HG03469 (cell line): ENCODE results near the gene GPLD1.

Experiments used
- ATAC-seq: cut with Tn5 transposase; IDR thresholded peaks from one replicate; pipeline ENCODE4 v1.9.1; 2021; ENCODE audit warnings: mild to moderate bottlenecking, moderate library complexity, moderate number of reproducible peaks; ENCODE audit not compliant: unreplicated experiment

GPLD1 gene

DNA sequence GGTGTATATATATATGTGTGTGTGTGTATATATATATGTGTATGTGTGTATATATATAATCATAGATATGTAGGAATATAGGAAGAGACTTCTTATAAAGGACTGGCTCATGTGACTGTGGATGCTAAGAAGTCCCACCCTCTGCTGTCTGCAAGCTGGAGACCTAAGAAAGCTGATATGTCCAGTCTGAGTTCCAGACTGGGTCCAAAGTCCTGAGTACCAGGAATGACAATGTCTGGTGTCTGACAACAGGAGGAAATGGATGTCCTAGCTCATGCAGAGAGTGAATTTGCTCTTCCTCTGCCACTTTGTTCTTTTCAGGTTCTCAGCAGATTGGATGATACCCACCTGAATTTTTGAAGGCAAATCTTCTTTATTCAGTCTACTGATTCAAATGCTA, 12.5 kb upstream of the GPLD1 start:
- ATAC-seq: no peak

DNA sequence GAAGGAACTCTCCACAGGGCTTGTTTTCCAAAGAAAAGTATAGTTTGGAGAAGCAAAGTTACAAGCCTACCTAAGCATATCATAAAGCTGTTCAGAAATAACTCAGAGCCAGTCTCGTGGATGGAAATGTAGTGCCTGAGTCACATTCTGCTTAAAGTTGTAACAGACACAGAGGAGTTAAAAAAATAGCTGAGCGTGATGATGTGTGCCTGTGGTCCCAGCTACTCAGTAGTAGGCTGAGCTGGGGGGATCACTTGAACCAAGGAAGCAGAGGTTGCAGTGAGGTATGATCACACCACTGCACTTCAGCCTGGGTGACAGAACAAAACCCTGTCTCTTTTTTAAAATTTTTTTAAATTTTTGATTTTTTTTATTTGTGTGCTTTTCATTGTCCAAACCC, 12.0 kb upstream of the GPLD1 start:
- no peak for ATAC-seq

DNA sequence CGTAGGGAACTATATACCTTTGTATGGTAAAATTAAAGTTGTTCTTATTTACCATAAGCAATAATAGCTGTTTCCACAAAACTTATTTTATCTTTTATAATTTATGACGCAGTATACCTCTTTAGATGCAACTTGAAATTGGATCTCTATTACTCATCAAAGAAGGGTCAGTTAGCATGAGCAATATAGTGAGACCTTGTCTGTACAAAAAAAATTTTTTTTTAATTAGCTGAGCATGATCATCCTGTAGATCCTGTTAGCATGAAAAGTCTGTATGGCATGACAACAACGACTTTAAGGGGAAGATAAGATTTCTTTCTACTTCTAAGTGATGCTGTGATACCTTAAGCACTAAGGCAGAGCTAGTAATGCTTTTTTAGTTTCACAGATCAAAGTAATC, 11.3 kb upstream of the GPLD1 start:
- no peak for ATAC-seq

DNA sequence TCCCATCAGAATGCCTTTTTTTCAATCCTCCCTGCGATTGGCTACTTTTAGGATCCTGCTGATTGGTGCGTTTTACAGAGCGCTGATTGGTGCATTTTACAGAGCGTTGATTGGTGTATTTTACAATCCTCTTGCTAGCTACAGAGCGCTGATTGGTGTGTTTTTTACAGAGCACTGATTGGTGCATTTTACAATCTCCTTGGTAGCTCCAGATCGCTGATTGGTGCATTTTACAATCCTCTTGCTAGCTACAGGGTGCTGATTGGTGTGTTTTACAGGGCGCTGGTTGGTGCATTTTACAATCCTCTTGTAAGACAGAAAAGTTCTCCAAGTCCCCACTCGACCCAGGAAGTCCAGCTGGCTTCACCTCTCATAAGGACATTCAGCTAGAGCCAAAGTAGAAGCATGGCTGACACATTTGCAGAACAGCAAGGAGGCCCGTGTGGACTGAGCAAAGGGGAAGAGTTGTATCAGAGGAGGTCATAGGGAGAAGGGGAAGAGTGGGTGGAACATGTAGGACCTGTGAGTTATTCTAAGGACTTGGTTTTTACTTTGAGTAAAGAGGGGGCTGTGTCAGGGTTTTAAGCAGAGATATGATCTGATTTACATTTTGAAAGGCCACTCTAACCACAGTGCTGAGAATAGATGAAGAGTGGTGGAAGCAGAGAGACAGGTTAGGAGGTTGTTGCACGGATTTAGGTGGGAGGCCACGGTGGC, 8.0 kb upstream of the GPLD1 start:
- ATAC-seq: peak; percentile 23

- ATAC-seq: peak; percentile 41
These were observed 5.7 kb upstream of the GPLD1 start, which contains the start of gene ALDH5A1 for GRCh38 chr6:24494821-24495795. Gene ALDH5A1 (plus strand): TSS chr6:24494969. CDS start chr6:24494997, 28 bp downstream.

GRCh38 chr6:24493945-24494820, 4.8 kb upstream of the GPLD1 start:
- no peak for ATAC-seq

DNA sequence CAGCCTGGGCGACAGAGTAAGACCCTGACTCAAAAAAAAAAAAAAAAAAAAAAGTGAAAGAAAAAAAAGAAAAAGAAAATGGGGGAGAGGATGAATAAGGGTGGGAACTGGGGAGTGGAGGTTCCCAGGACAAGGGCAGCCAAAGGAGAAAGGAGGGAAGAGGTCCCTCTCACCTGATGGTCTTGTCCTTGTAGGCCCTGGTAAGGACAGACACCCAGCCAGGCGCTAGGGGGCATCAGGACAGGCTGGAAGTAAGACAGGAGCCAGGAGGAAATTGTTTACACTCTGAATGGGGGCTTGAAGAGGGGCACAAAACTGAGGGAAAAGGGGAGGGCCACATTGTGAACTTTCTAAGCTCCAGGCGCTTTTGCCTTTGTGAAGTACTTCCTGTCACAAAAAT, 3.1 kb upstream of the GPLD1 start:
- no peak for ATAC-seq

DNA sequence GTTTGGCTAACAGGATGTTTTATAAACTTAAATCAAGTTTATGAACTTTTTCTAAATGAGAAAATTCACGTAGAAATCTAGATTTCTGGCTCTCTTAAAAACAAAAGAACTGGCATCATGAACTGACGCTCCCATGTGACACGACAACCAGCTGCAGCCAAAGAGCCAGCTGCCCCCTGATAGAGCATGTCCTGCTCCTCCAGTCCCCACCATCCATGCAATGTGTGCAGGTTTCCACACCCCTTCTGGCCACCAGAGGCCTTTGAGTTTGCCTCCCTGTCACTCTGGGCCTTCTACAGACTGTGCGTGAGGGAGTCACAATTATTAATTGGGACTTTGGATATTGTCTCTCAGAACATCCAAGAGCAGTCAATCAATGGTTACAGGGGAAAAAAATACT, 1.6 kb upstream of the GPLD1 start:
- ATAC-seq: no peak

DNA sequence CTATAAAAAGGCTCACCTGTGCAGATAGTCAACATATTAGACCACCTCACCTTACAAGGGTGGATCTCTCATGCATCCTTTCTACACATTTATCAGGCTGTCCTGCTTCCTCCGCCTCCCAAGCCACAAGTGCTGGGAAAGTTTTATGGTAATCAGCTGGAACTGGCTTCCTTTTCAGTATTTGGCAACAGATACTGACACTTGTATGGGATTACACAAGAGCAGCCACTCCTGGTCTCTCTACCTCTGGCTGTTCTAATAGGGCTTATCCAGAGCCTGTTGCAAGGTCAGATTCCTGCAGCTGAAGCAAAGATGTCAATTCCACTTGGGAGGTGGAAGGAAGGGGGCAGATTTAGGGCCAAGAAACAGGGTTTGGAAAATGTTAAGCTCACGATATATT, 503 bp upstream of the GPLD1 start:
- ATAC-seq: no peak

DNA sequence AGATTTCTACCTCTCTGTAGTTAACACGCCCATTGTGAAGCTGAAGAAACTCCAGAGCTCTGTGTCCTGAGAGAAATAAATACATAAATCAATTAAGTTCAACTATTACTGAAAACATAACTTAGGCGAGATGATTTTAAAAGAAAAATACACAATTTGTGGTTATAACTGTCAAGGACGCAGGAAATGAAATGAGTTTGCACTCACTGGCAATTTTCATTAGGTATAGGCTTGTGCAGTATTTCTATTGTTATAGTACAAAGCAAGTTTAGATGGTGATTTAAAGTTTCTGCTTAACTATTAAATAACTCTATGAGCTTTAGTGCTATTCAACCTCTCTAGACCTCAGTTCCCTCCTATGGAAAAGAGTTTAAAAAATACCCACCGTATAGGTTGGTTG, 3.3 kb downstream of the GPLD1 start:
- no peak for ATAC-seq

DNA sequence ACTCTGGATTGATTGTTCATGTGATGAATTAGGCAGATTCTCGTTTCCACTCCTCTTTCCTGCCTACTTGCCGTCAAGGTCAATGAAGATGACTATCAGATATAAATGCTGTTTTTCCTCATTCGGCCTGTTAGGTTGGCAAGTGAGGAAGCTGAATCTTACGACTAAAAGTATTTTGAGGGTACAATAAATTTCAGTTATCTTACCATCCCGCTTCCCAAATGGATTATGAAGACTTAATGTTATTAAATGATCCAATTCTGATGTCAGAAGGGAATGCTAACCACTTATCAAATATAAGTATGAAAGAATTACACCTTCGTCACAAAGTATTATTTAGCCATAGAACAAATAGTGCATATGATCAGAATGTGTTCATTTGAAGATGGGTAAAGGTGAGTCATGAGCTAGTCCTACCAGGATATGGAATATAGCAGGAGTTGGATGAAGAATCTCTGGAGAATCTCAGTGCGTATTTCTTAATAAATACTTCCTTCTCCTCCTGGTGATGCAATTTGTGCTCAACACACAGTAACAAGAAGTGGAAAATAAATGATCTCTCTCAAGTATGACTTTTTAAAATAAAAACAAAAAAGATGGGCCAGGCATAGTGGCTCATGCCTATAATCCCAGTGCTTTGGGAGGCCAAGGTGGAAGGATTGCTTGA, 4.6 kb downstream of the GPLD1 start:
- no peak for ATAC-seq

GRCh38 chr6:24481449-24481848, 7.9 kb downstream of the GPLD1 start:
- no peak for ATAC-seq

DNA sequence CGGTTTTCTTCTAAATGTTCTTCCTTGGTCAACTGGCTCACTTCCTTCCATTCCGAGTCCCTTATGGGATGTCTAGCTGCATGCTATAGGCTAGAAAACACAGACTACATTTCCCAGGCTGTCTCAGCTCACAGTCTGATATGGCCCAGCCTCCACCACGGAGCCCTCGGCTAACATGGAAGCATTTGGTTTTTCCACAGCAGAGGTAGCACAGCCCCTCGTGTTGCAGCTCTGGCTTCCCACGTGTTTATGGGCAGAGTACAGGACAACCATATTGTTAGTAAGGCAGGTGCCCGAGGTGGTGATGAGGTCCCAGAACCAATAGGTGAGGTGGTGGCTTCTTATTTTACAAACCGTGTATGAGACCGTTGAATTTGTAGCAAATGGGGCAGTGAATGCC, 8.7 kb downstream of the GPLD1 start:
- ATAC-seq: no peak

- ATAC-seq: no peak
These were observed 10.5 kb downstream of the GPLD1 start for GRCh38 chr6:24478903-24479302.

- no peak for ATAC-seq
These were observed 12.3 kb downstream of the GPLD1 start for GRCh38 chr6:24477070-24477469.

DNA sequence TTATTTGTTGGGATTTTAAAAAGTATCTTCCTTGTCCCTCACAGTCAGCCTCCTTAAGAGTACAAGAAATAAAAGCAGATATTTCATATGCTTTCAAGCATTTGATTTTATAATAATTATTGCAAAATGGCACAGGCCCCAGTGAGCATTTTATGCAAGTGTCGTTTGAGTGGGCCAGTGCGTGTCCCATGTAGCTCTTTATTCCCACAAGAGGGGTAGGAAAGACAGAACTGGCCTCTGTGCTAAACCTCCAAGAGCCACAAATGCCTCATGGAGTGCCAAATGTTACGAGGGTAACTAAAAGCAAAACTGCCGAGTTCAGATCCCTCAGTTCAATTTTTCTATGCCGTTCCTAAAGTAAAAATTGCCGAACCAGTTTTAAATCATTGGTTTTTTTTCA, 12.7 kb downstream of the GPLD1 start:
- no peak for ATAC-seq

DNA sequence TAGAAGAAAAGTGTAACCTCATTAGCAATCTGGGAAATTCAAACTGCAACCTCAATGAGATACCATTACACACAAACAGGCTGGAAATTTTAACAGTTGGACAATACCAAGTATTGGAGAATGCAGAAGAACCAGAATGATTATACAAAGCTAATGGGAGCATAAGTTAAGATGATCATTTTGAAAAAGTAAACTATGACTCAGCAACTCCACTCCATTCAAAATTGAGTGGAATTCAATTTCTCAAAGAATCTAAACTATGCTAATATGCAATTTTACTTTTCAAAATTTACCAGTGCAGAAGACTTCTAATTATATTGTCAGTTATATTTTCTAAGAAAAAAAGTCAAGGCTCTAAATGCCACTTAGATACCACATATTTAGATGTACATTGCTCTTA, 17.2 kb downstream of the GPLD1 start:
- no peak for ATAC-seq

GRCh38 chr6:24469811-24470210, 19.6 kb downstream of the GPLD1 start:
- ATAC-seq: no peak

- ATAC-seq: no peak
These were observed 24.9 kb downstream of the GPLD1 start for GRCh38 chr6:24464253-24465038.

- no peak for ATAC-seq
These were observed 28.4 kb downstream of the GPLD1 start for GRCh38 chr6:24460966-24461365.
